ENCODE data around the gene GUCD1.

DNA sequence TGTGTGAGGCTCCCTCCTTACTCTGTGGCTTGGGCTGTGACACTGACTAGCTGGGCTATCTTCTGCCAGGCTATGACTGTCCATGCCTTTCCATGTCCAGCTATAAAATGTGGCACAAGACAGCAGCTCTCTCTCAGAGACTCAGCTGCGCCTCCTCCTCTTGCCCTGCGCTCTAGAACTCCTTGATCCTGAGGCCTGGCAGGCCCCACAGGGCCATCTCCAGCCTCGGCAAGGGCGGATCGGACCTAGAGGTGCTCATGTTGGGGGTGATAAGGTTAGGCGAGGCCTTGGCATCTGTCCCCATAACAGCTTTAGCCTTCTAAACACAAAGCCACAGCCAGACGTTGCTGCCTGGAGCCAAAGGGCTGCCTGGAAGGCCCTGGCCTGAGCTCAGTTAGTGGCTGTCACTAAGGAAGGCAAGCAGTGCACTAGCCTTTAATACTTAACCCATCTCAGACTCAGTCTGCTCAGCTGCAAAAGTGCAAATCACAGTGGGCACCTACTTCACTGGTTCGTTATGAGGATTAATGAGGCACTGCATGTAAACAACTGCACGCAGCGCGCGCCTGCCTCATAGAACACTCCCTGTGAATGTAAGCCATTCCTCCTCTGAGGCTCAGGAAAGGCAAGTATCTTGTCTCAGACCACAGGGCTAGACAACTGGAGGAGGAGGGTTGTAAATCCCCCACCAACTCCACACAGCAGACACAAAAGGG, 1.2 kb downstream of the GUCD1 start:
- TF ChIP-seq, protein P1, sequence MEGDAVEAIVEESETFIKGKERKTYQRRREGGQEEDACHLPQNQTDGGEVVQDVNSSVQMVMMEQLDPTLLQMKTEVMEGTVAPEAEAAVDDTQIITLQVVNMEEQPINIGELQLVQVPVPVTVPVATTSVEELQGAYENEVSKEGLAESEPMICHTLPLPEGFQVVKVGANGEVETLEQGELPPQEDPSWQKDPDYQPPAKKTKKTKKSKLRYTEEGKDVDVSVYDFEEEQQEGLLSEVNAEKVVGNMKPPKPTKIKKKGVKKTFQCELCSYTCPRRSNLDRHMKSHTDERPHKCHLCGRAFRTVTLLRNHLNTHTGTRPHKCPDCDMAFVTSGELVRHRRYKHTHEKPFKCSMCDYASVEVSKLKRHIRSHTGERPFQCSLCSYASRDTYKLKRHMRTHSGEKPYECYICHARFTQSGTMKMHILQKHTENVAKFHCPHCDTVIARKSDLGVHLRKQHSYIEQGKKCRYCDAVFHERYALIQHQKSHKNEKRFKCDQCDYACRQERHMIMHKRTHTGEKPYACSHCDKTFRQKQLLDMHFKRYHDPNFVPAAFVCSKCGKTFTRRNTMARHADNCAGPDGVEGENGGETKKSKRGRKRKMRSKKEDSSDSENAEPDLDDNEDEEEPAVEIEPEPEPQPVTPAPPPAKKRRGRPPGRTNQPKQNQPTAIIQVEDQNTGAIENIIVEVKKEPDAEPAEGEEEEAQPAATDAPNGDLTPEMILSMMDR (conservative IDR thresholded peaks at IDR 0.05), result no peak
- TF ChIP-seq ZFX (IDR thresholded peaks at IDR 0.05), result no peak

All from C4-2B (cell line).